NOMO-1 treated with DMSO at 0.1 percent for 48 hours (cell line): ENCODE results near the gene NBAS.
"Not testable (repeated sequence)": the region's sequence is repeated elsewhere in the genome, so short reads cannot be mapped to it uniquely, and the experiment has no call there.

ENCODE experiments used
- DNase-seq: peaks from one replicate; lab custom pipeline; 2025; ENCODE audit not compliant: unreplicated experiment; lab: John Stamatoyannopoulos, UW

The NBAS gene

DNA sequence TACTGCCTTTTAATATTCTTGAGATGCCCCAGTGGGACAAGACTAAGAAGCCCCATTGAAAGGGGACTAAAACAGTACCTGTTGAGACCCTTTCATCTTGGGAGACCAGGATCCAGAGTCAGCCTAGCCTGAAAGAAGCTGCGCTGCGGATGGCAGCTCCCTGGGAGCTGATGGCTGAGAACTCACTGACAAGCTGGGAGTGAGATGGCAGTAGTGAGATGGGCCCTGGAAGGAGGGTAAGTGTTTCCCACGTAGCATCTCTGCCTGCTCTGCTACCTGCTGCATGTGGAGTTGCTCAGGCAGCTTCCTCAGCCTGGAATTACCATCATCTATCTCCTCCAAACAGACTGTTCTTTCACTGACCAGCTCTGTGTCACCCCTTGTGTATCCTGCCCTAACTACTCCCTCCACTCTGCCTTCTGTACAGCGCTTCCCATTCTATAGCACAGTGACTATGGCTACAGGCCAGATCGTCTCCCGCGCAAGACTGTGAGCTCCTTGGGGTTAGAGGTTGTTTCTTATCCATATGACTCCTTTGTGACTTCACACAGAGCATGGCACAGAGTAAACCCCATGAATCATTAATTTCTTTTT, 330.4 kb downstream of the NBAS start:
- no peak for DNase-seq

DNA sequence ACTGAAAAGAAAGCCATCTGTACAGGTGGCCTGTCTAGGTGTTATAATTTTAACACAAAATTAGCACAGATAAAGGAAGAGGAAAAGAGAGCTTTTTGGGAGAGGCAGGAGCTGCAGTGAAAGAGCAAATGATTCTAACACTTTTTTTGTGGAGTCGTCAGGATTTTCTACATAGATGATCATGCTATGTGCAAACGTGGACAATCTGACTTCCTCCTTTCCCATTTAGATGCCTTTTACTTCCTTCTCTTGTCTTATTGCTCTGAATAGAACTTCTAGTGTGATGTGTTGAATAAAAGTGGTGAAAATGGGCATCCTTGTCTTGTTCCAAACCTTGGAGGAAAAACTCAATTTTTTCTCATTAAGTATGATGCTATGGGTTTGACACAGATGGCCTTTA, 334.5 kb downstream of the NBAS start:
- DNase-seq, result peak; percentile 14

DNA sequence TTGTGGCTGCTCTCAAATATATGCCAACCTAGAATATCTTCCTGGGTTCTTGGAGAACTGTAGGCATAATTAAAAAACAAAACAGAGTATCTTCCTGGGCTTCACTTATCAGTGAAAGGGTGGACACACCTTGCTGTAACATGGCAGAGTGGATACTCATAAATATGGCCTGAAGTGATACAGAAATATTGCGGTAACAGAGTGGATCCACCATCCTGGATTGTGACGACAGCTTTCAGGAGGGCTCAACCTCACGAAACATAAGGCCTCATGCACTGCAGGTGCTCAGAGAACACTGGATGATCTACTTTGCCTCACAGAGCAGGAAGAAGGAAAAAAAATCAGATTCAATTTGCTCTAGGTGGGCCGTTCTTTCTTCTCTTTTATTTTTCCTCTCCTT, 336.0 kb downstream of the NBAS start:
- no peak for DNase-seq

DNA sequence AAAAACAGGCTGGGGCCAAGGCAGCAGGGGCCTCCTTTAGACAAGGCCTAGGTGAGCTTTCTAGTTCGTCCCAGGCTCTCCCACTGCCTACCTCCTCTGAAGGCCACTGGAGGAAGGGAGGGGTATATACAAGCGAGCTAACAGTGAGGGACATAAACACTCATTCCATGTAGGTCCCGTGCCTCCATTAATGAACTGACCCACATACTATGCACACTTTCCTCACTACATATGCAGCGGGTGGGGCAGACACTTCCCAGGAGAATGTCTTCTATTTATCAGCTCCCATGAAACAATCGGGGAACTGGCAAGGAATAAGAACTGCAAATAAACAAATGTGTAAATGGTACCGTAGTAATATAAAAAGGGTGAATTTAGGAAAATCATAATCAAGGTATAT, 336.5 kb downstream of the NBAS start:
- DNase-seq, result no peak

DNA sequence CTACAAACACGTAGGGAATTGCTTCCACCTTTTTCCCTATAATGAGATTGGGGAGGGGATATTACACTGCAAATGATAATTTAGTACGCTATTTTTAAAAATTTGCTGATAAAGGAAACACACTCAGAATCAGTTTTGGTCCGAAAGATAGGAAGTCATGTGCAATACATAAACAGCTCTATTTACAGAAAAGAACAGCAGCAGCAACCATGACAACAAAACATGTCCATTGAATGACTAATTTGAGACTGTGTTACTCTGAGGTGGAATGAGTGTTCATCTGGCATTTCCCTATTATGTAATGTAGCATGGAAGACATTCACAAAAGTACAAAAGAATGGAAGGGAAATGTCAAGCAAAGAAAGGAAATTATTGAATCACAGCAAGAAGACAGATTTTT, 337.2 kb downstream of the NBAS start:
- DNase-seq, result no peak

DNA sequence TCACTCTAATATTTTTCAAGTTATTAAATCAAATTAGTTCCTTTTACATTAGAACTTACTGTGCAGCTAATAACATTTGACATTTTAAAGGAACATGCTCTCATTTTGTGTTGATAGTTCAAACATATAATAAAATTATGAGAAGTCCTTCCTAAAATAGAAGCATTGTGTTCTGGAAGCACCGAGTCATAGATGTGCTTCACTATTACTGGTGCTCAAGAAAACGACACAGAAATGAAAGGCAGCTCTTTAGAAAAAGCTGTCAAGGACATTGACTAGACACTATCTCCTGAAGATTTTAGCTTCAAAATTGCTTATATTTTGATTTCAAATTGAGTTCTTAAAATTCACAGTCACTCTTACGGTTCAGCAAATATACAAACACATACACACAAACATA, 338.3 kb downstream of the NBAS start:
- no peak for DNase-seq

DNA sequence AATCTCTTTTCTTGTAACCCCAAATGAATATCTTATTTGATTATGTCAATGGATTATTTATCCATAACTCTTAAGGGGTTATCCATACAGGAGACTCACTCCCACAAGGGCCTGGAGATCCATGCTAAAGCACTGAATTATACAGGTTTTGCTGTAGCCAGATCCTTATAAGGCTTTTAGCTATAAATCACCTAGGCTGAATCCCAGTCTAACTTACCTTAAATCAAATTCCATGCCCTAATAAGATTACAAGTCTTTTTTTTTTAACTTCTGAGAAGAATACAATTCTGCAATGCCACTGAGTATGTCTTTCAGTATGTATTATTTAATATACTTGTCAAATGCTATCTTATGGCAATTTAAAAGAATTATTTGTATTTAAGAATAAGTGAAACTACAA, 340.5 kb downstream of the NBAS start:
- no peak for DNase-seq

DNA sequence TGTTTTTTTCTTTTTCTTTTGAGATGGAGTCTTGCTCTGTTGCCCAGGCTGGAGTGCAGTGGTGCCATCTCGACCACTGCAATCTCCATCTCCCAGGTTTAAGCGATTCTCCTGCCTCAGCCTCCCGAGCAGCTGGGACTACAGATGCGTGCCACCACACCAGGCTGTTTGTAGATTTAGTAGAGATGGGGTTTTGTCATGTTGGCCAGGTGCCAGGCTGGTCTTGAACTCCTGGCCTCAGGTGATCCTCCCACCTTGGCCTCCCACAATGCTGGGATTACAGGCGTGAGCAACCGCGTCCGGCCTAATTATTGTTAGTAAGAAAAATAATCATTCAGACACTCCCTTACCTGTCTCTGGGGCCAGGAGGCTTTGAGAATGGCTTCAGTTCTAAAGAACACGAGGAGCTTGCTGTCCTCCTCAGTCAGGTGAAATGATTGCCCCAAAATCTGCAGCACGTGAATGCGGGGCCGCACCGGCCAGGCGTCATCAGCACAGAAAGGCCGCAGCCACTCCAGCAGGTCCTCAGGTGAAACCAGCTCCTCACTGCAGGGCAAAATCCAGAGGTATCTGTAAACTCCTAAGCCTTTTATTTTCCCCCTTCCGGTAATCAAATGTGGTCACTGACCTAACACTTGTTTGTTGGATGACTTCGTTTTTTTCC, 342.6 kb downstream of the NBAS start:
- no peak for DNase-seq

DNA sequence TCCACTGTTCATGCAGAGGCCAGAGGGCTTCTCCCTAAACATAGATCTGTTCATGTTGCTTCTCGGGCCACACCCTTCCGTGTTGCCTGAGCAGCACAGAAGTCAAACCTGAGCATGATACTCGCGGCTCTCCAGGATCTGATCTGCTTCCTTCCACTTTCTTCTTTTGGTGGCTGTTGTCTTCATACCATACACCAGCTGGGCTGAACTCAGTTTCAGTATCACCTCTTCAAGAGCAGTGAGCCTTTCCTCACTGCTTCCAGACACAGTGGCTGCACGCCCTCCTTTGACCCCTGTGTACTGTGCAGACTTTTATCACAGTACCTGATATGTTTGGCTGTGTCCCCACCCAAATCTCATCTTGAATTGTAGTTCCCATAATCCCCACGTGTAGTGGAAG, 348.9 kb downstream of the NBAS start:
- DNase-seq, result no peak

DNA sequence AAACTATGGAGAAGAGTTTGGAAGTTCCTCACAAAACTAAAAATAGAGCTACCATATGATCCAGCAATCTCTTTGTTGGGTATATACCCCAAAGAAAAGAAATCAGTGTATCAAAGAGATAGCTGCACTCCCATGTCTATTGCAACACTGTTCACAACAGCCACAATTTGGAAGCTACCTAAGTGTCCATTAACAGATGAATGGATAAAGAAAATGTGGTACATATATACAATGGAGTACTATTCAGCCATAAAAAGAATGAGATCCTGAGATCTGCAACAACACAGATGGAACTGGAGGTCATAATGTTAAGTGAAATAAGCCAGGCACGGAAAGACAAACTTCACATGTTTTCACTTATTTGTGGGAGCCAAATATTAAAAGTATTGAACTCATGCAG, 350.6 kb downstream of the NBAS start:
- not testable (repeated sequence) for DNase-seq

DNA sequence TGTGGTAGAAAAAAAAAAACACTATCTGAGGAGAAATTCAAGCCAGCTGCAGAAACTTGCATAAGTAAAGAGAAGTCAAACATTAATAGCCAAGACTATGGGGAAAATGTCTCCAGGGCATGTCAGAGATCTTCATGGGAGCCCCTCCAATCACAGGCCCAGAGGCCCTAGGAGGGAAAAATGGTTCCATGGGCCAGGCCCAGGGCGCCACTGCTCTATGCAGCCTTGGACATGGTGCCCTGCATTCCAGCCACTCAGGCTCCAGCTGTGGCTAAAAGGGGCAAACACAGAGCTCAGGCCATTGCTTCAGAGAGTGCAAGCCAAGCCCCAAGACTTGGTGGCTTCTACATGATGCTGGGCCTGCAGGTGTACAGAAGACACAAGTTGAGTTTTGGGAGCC, 354.7 kb downstream of the NBAS start:
- DNase-seq, result no peak

DNA sequence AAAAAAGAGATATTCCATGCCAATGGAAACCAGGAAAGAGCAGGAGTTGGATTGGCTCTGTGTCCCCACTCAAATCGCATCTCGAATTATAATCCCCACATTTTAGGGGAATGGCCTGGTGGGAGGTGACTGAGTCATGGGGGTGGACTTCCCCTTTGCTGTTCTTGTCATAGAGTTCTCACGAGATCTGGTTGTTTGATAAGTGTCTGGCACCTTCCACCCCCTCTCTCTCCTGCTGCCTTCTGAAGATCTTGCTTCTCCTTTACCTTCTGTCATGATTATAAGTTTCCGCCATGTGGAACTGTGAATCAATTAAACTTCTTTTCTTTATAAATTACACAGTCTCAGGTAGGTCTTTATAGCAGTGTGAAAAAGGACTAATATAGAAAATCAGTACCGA, 355.6 kb downstream of the NBAS start:
- DNase-seq, result no peak

DNA sequence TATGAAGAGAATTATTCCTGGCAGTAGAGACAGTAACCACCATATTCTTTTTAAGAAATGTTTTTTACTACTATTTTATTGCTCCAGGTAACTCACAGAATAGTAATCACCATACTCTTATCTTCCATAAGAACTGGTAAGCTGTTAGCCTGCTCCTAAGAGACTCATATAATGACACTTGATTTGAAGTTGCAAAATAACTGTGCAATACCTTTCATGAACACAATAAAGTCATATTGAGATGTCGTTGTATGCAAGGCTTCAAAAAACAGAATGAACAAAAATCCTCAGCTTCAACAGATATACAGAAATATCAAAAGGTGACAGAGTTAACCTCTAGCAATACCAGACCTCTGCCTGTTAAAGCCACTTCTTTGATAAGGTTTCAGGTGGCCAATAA, 360.1 kb downstream of the NBAS start:
- DNase-seq, result no peak

DNA sequence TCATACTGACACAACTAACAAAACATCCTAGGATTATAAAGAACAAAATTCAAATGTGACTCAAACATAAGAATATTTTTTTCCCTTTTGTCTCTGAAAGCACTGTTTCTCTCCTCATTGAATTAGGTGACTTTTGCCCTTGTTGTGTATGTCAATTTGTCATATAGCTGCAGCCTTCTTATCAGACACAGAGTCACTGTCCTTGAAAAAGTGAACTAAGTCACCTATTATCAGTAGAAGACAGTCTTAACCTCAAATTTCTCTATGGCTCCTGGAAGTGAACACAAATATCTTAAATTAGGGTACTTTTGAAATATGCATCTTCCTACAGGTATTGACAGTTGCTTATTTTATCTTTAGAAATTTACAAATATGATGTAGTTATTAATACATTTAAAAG, 360.6 kb downstream of the NBAS start:
- no peak for DNase-seq

DNA sequence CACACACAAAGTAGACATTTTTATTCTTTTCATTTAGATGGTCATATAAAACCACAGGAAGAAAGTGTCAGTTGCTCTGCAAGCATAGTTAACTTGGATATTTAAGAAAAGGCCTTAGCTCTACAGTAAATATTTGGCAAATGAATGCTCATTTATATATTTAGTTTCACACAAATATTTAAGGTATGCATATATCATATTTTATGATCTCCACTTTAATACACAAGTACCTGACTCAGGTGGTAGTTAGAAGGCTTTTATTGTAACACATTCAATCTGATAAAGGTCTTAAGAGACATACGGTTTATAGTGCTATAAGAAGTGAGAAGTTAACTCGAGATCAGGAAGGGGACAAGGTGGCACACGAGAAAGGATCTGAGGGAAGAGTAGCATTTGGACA, 363.1 kb downstream of the NBAS start:
- DNase-seq, result no peak

DNA sequence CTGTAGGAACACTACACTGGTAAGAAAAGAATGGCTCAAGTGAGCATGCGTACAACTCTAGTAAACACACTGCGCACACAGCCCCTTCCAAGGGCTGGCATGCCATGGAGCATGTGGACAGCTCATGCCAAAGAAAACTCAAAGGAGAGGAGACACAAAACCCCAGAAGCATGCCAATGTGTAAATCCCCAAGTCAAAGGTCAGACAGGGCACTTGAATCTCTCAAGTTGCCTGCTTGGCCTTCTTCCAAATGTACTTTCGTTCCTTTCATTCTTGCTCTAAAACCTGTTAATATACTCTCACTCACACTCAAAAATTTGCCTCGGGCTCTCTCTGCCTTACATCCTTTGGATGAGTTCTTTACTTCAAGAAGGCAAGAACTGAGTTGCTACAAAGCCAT, 365.3 kb downstream of the NBAS start:
- DNase-seq, result no peak

DNA sequence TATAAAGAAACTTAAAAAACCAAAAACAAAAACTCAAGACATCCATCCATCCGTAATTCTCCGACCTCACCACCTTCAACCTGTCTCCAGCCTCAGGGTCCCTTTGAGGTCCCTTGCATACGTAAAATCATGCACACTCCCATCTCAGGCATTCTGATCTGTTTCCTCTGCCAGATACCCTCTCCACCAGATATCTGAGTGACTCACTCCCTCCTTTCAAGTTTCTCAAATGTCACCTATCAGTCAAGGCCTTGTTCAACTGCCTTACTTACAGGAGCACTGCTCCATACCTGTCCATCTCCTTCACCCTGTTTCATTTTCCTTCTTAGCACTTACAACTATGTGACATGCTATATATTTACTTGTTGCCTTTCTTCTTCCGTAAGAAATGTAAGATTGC, 369.3 kb downstream of the NBAS start:
- DNase-seq, result no peak

DNA sequence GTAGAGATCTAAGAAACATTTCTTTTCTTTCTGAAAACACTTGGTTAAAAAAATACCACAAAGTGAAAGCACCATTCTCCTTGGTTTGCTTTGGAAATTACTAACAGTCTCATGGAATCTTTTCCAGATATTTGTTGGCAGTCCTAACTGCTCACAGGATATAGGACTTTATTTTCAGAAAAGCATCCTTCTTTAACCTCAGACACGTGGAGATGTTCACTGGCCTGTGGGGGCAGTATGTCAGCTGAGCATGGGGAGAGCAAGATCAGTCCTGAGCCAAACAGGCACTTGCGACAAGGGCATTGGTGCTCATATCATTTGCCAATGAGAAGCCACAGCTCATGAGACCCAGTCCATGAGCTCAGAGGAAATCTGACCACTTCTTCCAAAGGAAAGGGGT, 371.9 kb downstream of the NBAS start:
- DNase-seq, result no peak

DNA sequence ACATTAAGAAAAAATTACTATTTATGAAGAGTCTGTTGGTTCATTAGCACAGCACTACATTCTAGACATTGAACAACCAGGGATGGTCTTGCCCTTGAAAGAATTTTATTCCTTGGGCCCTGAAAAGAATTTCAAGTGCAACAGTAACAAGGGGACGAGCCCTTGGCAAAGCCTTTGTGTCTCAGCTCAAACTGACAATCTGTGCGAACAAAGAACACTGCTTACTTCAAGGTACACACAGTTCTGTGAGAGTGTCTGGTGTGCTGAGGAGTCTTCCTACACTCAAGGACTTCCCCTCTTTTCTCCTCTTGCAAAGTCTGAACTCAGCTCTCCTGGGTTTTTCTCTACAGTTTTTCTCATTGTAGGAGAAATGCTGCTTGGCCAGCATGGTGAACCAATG, 373.4 kb downstream of the NBAS start:
- no peak for DNase-seq

DNA sequence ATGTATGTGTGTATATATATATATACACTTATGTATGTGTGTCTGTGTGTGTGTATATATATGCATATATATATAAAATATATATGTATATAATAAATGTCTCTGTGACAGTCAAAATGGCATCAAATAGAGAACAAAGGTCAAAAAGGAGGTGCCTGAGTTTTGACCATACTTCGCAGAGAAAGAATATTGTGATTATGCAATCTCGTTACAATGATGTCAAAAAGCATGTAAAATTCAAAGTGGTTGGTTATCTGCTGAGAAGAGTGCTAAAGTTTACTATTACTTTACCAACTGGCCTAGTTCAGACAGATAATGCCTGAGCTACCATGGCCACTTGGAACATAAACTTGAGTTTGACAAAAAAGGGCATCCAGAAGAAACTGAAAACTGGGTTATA, 375.0 kb downstream of the NBAS start:
- no peak for DNase-seq

DNA sequence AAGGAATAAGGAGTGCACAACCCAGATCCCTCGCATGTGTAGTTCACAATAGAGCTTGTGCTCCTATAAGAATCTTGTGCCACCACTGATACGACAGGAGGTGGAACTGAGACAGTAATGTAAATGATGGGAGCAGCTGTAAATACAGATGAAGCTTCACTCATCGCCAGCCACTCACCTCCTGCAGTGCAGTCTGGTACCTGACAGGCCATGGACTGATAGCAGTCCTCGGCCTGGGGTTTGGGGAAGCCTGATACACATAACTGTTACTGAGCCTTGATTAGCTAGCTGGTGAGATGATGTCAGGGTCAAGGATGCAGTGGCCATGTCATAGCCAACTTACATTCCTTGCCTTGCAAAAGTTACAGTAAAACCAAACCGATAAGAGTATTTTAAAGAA, 376.6 kb downstream of the NBAS start:
- no peak for DNase-seq

DNA sequence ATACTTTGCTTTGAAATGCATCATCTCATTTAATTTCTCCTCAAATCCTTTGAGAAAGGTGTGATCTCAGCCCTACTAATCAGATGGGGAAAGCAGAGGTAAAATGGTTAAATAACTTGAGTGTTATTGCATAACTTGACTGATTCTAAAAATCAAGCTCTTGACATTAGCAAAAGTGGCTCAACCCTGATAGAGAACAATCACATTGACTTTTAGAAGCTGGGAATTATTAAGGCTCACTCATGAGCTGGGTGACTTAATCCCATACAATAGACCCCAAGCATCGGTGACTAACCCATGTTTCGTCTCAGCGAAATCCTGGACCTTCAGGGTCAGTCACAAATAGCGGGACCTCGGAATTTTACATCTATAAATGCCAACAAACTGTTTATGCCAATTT, 378.9 kb downstream of the NBAS start:
- DNase-seq, result no peak

DNA sequence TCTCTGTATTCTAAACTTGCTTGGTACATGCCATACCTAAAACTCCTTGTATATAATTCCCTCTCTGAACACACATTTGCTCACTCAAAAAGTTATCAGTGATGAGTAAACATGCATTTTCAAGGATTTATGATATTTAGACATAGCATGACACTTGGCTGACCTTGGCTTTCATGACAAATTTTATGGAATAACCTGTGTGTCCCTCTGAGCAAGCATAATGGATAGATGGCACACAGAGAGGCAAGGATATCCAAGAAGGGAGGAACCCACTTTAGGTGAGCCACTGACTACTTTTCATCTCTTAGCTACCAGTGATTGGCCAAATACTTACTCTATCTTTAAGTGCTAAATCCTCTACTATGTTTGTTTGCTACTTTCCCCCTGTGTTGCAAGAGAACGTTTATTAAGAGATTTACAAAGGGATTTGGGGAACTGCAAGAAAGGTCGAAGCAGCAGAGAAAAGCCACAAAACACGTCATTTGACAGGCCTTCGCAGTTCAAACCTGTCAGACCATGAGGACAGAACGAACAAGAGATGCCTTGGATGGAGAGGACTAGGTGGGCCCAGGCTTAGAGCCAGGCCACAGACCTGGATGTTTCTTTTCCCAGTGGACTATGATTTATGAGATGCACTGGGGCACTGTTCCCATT, 379.9 kb downstream of the NBAS start:
- DNase-seq, result no peak
